Astrocyte (in vitro differentiated cells and primary cell): ENCODE measurements around the gene DNASE2. TPM values are rescaled to one million over a fixed set of nuclear protein-coding genes. Genes with fewer than 3 reads are reported as not detected.

Source experiments
- DNase-seq: peaks from one replicate; pipeline ENCODE4 v3.0.0-alpha.2; 2010; ENCODE audit warnings: low read depth
- FAIRE-seq: peaks from 2 replicates; lab custom pipeline; 2011; peaks lifted over from hg19 to GRCh38; lab: Jason Lieb, UNC
- H2AFZ ChIP-seq: 2 replicates; pipeline ENCODE4 v1.6.0; 2012; ENCODE audit warnings: low read depth, low read length, inconsistent platforms
- H3K27ac ChIP-seq: 2 replicates; pipeline ENCODE4 v1.5.1; 2011; ENCODE audit warnings: low read depth, low read length, inconsistent platforms
- H3K27me3 ChIP-seq: 2 replicates; pipeline ENCODE4 v1.6.0; 2011; ENCODE audit warnings: low read length, inconsistent platforms; ENCODE audit not compliant: insufficient read depth
- H3K36me3 ChIP-seq: 2 replicates; pipeline ENCODE4 v1.5.1; 2011; ENCODE audit warnings: low read length, inconsistent platforms; ENCODE audit not compliant: insufficient read depth
- H3K4me1 ChIP-seq: 2 replicates; pipeline ENCODE4 v1.5.1; 2011; ENCODE audit warnings: low read length, inconsistent platforms; ENCODE audit not compliant: insufficient read depth
- H3K4me2 ChIP-seq: 2 replicates; pipeline ENCODE4 v1.6.0; 2012; ENCODE audit warnings: low read length, inconsistent platforms
- H3K4me3 ChIP-seq: 2 replicates; pipeline ENCODE4 v1.5.1; 2011; ENCODE audit warnings: low read depth, mild to moderate bottlenecking, low read length, inconsistent platforms; ENCODE audit not compliant: insufficient read depth
- H3K79me2 ChIP-seq: 2 replicates; pipeline ENCODE4 v1.6.0; 2012; ENCODE audit warnings: mild to moderate bottlenecking, low read length, inconsistent platforms; ENCODE audit not compliant: insufficient read depth
- H3K9ac ChIP-seq: 2 replicates; pipeline ENCODE4 v1.6.0; 2012; ENCODE audit warnings: mild to moderate bottlenecking, low read length, inconsistent platforms
- H3K9me3 ChIP-seq: 2 replicates; pipeline ENCODE4 v1.5.1; 2012; ENCODE audit warnings: low read depth, mild to moderate bottlenecking, low read length, inconsistent platforms; ENCODE audit not compliant: insufficient read depth
- H4K20me1 ChIP-seq: 2 replicates; pipeline ENCODE4 v1.6.0; 2012; ENCODE audit warnings: low read length, inconsistent platforms; ENCODE audit not compliant: insufficient read depth
- H3K27ac Mint-ChIP-seq: one replicate; pipeline ENCODE4 v1.8.0; 2021; ENCODE audit warnings: mild to moderate bottlenecking, mixed read lengths; ENCODE audit not compliant: unreplicated experiment
- H3K27me3 Mint-ChIP-seq: one replicate; pipeline ENCODE4 v1.8.0; 2021; ENCODE audit warnings: low read depth, mixed read lengths; ENCODE audit not compliant: unreplicated experiment
- H3K36me3 Mint-ChIP-seq: one replicate; pipeline ENCODE4 v1.8.0; 2021; ENCODE audit warnings: low read depth, mixed read lengths; ENCODE audit not compliant: unreplicated experiment
- H3K4me1 Mint-ChIP-seq: one replicate; pipeline ENCODE4 v1.8.0; 2021; ENCODE audit warnings: low read depth, mixed read lengths; ENCODE audit not compliant: unreplicated experiment
- H3K4me3 Mint-ChIP-seq: one replicate; pipeline ENCODE4 v1.8.0; 2021; ENCODE audit warnings: mild to moderate bottlenecking, moderate library complexity, mixed read lengths; ENCODE audit not compliant: unreplicated experiment
- H3K9me3 Mint-ChIP-seq: one replicate; pipeline ENCODE4 v1.8.0; 2021; ENCODE audit warnings: mild to moderate bottlenecking, mixed read lengths; ENCODE audit not compliant: unreplicated experiment
- EZH2 ChIP-seq: IDR thresholded peaks from 2 replicates; pipeline ENCODE4 v1.6.1; 2012; ENCODE audit warnings: mild to moderate bottlenecking, low read length, inconsistent platforms; ENCODE audit not compliant: insufficient read depth
- total RNA-seq: library from RNA; stranded (reverse); gene quantifications from 2 replicates; pipeline ENCODE4 v1.2.1, GENCODE V29; 2021
- TF ChIP-seq, protein P1 (sequence below): IDR thresholded peaks from 2 replicates; pipeline ENCODE4 v1.5.1; 2011; ENCODE audit warnings: low read depth, mild to moderate bottlenecking, inconsistent platforms, low read length, moderate library complexity; ENCODE audit not compliant: insufficient read depth

The DNASE2 gene
- total RNA-seq, 1 donor from 2014 or later, result 33.1 TPM

DNA sequence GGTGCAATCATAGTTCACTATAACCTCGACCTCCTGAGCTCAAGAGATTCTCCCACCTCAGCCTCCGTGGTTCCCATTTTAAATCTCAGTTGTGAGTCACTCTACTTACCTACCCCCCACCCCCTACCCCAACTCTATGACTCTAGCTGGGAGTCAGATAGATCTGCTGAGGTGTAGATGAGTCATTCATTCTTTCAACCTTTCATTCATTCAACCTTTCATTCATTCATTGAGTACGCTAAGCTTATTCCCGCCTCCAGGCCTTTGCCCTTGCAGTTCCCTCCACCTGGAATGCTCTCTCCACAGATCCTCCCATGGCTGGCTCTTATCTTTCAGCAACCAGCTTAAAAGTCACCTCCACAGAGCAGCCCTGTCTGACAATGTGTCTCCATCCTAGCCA lies 44.0 kb downstream of the DNASE2 start:
- FAIRE-seq (no peak), DNase-seq (no peak)
- Mint-ChIP-seq H3K36me3 (no peaks in the 10 kb centered on the region), H3K4me1 (no peaks in the 10 kb centered on the region), H3K4me3 (peak overlapping the region; percentile 58), H3K9me3 (peaks cover 3% of the 10 kb centered on the region), H3K27me3 (peaks cover 33% of the 10 kb centered on the region), H3K27ac (no peak overlapping the region)
- no peak overlapping the region for H3K27ac ChIP-seq
- no peaks in the 10 kb centered on the region for H4K20me1 ChIP-seq
- H3K36me3 ChIP-seq, result no peaks in the 10 kb centered on the region
- TF ChIP-seq, protein P1, sequence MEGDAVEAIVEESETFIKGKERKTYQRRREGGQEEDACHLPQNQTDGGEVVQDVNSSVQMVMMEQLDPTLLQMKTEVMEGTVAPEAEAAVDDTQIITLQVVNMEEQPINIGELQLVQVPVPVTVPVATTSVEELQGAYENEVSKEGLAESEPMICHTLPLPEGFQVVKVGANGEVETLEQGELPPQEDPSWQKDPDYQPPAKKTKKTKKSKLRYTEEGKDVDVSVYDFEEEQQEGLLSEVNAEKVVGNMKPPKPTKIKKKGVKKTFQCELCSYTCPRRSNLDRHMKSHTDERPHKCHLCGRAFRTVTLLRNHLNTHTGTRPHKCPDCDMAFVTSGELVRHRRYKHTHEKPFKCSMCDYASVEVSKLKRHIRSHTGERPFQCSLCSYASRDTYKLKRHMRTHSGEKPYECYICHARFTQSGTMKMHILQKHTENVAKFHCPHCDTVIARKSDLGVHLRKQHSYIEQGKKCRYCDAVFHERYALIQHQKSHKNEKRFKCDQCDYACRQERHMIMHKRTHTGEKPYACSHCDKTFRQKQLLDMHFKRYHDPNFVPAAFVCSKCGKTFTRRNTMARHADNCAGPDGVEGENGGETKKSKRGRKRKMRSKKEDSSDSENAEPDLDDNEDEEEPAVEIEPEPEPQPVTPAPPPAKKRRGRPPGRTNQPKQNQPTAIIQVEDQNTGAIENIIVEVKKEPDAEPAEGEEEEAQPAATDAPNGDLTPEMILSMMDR, result no peak
- TF ChIP-seq EZH2, result no peak
- H3K79me2 ChIP-seq, result no peaks in the 10 kb centered on the region
- peaks cover 4% of the 10 kb centered on the region for H3K4me1 ChIP-seq
- H3K9ac ChIP-seq, result no peak overlapping the region
- peaks cover 5% of the 10 kb centered on the region for H3K9me3 ChIP-seq
- peaks cover 49% of the 10 kb centered on the region for H3K27me3 ChIP-seq
- H2AFZ ChIP-seq, result no peak overlapping the region
- H3K4me2 ChIP-seq, result no peak overlapping the region
- no peak overlapping the region for H3K4me3 ChIP-seq

DNA sequence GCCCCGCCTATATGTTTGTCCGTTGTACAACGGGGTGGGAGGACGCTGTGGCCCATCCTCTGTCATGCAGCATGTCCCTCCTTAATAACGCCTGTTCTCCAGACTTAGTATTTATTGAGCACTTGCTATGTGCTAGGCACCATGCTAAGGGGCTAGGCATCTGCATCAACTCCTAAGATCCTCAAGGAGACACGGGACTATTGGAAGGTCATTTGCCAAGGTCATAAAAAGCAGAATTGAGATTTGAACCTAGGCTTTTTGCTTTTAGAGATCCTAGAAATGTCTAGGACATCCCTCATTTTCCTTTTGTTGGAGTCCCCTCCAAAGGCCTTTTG lies 44.8 kb downstream of the DNASE2 start:
- H3K4me3 Mint-ChIP-seq, result peak overlapping the region; percentile 60
- TF ChIP-seq, protein P1, result no peak
- TF ChIP-seq EZH2, result no peak
- FAIRE-seq, result no peak
- Histone ChIP-seq H4K20me1 (no peaks in the 10 kb centered on the region), H3K36me3 (no peaks in the 10 kb centered on the region), H3K9me3 (peaks cover 5% of the 10 kb centered on the region), H3K4me3 (no peak overlapping the region), H3K4me2 (peak overlapping the region; percentile 20), H3K4me1 (peaks cover 4% of the 10 kb centered on the region), H3K27me3 (peaks cover 57% of the 10 kb centered on the region), H3K79me2 (no peaks in the 10 kb centered on the region), H2AFZ (no peak overlapping the region), H3K9ac (no peak overlapping the region), H3K27ac (no peak overlapping the region)
- H3K36me3 Mint-ChIP-seq, result no peaks in the 10 kb centered on the region
- H3K9me3 Mint-ChIP-seq, result peaks cover 3% of the 10 kb centered on the region
- DNase-seq, result no peak
- H3K4me1 Mint-ChIP-seq, result no peaks in the 10 kb centered on the region
- H3K27me3 Mint-ChIP-seq, result peaks cover 37% of the 10 kb centered on the region
- no peak overlapping the region for H3K27ac Mint-ChIP-seq

DNA sequence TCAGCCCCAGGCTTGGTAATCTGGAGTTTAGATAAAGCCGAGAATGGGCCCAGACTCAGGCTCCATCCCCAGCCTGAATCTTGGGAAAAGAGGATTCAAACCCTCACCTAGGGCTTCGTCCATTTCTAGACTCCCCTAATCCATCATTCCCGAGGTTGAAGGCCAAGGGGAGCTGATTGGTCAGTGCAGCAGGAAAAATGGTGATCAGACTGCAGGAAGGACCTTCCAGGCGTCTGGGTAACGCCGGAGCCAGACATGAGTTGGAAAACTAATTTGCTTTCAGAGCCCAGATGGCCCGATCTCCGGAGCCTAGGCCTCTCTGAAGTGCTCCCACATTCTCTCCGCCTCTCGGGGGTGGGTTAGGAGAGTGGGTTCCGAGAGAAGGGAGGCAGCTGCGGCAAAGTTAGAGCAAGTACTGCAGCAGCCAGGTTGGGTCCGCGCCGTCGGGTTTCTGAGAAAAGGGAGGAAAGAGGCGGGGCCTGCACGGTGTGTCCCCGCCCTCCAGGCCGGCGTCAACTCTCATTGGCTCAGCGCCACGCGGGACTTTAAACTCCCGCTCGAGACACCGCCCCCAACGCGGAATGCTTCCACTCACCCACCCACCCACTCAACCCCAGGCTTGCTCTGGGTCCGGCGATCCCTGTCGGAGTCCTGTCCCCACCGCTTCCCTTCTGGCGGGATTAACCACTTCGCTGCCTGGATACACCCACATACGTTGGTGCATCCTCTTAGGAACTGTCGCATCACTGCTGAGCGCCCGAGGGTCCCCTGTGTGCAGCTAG lies 46.1 kb downstream of the DNASE2 start:
- H3K36me3 ChIP-seq, result no peaks in the 10 kb centered on the region
- Mint-ChIP-seq H3K4me1 (no peaks in the 10 kb centered on the region), H3K36me3 (no peaks in the 10 kb centered on the region), H3K4me3 (no peak overlapping the region), H3K27ac (no peak overlapping the region), H3K27me3 (peaks cover 43% of the 10 kb centered on the region), H3K9me3 (peaks cover 3% of the 10 kb centered on the region)
- no peaks in the 10 kb centered on the region for H3K4me1 ChIP-seq
- H3K4me3 ChIP-seq, result no peak overlapping the region
- peaks cover 62% of the 10 kb centered on the region for H3K27me3 ChIP-seq
- H3K9me3 ChIP-seq, result no peaks in the 10 kb centered on the region
- H3K27ac ChIP-seq, result no peak overlapping the region
- no peaks in the 10 kb centered on the region for H4K20me1 ChIP-seq
- no peak for DNase-seq
- no peak overlapping the region for H3K9ac ChIP-seq
- no peak for FAIRE-seq
- H2AFZ ChIP-seq, result no peak overlapping the region
- H3K4me2 ChIP-seq, result no peak overlapping the region
- H3K79me2 ChIP-seq, result no peaks in the 10 kb centered on the region
- TF ChIP-seq, protein P1, result no peak
- no peak for TF ChIP-seq EZH2
